GM12878 (cell line): ENCODE data around the gene SLC2A14.
"Not testable (repeated sequence)": the region's sequence is repeated elsewhere in the genome, so short reads cannot be mapped to it uniquely, and the experiment has no call there.

Experiments
- CTCF ChIP-seq, 3 experiments: IDR thresholded peaks in 2 of 3; conservative IDR thresholded peaks in 1 of 3; 2 replicates each; pipeline ENCODE4 v1.5.1; 2011; ENCODE audit warnings: low read depth in 3 of 3, low read length in 3 of 3, mild to moderate bottlenecking in 3 of 3, control low read depth in 2 of 3, moderate library complexity in 2 of 3, inconsistent platforms in 1 of 3, mixed read lengths in 1 of 3; ENCODE audit not compliant: control insufficient read depth in 2 of 3, insufficient read depth in 1 of 3; ENCODE audit errors: extremely low read depth in 1 of 3
- PBX3 ChIP-seq: IDR thresholded peaks from 2 replicates; pipeline ENCODE4 v1.6.1; 2011; ENCODE audit warnings: mild to moderate bottlenecking, low read depth, low read length, moderate library complexity; ENCODE audit not compliant: insufficient replicate concordance
- TF ChIP-seq, protein P1 (sequence below): fragments of 450-650 bp; IDR thresholded peaks from 2 replicates; pipeline ENCODE4 v1.6.1; 2017; ENCODE audit warnings: mild to moderate bottlenecking

DNA sequence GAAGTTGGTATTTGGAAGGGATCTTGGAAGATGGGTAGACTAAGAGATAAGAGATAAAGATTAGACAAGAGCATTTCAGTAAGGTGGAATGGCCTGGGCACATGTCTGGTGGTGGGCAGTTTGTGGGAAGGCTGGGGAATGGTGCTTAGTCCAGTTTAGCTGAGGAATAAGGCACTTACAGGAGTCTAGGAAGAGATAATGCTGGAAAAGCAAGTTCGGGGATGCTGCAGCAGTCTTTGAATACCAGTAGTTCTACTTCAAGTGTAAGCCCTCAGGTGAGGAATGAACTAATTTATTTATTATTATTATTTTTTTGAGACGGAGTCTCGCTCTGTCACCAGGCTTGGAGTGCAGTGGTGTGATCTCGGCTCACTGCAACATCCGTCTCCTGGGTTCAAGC is 22.6 kb downstream of the SLC2A14 start:
- not testable (repeated sequence) for TF ChIP-seq CTCF (IDR thresholded peaks at IDR 0.05 in 2 of 3, conservative IDR thresholded peaks at IDR 0.05 in 1 of 3; ENCODE audit: control insufficient read depth in 2 of 3, extremely low read depth in 1 of 3, insufficient read depth in 1 of 3, low read depth in 3 of 3, low read length in 3 of 3); PBX3
- TF ChIP-seq, protein P1, sequence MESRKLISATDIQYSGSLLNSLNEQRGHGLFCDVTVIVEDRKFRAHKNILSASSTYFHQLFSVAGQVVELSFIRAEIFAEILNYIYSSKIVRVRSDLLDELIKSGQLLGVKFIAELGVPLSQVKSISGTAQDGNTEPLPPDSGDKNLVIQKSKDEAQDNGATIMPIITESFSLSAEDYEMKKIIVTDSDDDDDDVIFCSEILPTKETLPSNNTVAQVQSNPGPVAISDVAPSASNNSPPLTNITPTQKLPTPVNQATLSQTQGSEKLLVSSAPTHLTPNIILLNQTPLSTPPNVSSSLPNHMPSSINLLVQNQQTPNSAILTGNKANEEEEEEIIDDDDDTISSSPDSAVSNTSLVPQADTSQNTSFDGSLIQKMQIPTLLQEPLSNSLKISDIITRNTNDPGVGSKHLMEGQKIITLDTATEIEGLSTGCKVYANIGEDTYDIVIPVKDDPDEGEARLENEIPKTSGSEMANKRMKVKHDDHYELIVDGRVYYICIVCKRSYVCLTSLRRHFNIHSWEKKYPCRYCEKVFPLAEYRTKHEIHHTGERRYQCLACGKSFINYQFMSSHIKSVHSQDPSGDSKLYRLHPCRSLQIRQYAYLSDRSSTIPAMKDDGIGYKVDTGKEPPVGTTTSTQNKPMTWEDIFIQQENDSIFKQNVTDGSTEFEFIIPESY, result not testable (repeated sequence)
